DOHH2 (cell line): ENCODE measurements around the gene MAML2.

Experiments
- H3F3A ChIP-seq: fragments of 200-600 bp; sonication (generic), shearing (Covaris generic); 2 replicates; pipeline ENCODE4 v1.6.0; 2016; ENCODE audit warnings: antibody characterized with exemption, mild to moderate bottlenecking; ENCODE audit not compliant: control insufficient read depth, insufficient read depth
- H3K27ac ChIP-seq: fragments of 200-600 bp; sonication (generic); 2 replicates; pipeline ENCODE4 v1.5.1; 2014; ENCODE audit warnings: low read depth, mild to moderate bottlenecking, low read length, moderate library complexity
- H3K27me3 ChIP-seq: fragments of 200-600 bp; sonication (generic); 2 replicates; pipeline ENCODE4 v1.6.1; 2014; ENCODE audit warnings: mild to moderate bottlenecking, low read length, mixed read lengths; ENCODE audit not compliant: control insufficient read depth
- H3K36me3 ChIP-seq: fragments of 200-600 bp; sonication (generic); 2 replicates; pipeline ENCODE4 v1.6.1; 2014; ENCODE audit warnings: mild to moderate bottlenecking, low read length, moderate library complexity, mixed read lengths; ENCODE audit not compliant: control insufficient read depth
- H3K4me1 ChIP-seq: fragments of 200-600 bp; sonication (generic); 2 replicates; pipeline ENCODE4 v1.6.1; 2014; ENCODE audit warnings: mild to moderate bottlenecking, low read length, mixed read lengths; ENCODE audit not compliant: control insufficient read depth
- H3K4me2 ChIP-seq: fragments of 200-600 bp; sonication (generic); 2 replicates; pipeline ENCODE4 v1.6.0; 2014; ENCODE audit warnings: mild to moderate bottlenecking, low read length, moderate library complexity
- H3K4me3 ChIP-seq: fragments of 200-600 bp; sonication (generic); 2 replicates; pipeline ENCODE4 v1.5.1; 2014; ENCODE audit warnings: mild to moderate bottlenecking, low read length, mixed read lengths
- H3K79me2 ChIP-seq: fragments of 200-600 bp; sonication (generic); 2 replicates; pipeline ENCODE4 v1.6.1; 2014; ENCODE audit warnings: mild to moderate bottlenecking, low read length, mixed read lengths; ENCODE audit not compliant: control insufficient read depth
- H3K9me2 ChIP-seq: fragments of 200-600 bp; sonication (generic); replicated peaks from 2 replicates; pipeline ENCODE4 v1.6.1; 2014; ENCODE audit warnings: mild to moderate bottlenecking, low read length, mixed read lengths; ENCODE audit not compliant: control insufficient read depth
- H3K9me3 ChIP-seq: fragments of 200-600 bp; sonication (generic); 2 replicates; pipeline ENCODE4 v1.6.1; 2014; ENCODE audit warnings: antibody characterized with exemption, low read length, mixed read lengths; ENCODE audit not compliant: control insufficient read depth, insufficient read depth
- H4K20me1 ChIP-seq: fragments of 200-600 bp; sonication (generic); 2 replicates; pipeline ENCODE4 v1.6.0; 2014; ENCODE audit warnings: low read depth, mild to moderate bottlenecking, antibody characterized with exemption, low read length, moderate library complexity; ENCODE audit not compliant: control insufficient read depth, insufficient read depth
- CTCF ChIP-seq: fragments of 200-600 bp; sonication (generic); IDR thresholded peaks from one replicate; pipeline ENCODE4 v1.5.1; 2014; ENCODE audit warnings: antibody characterized with exemption, mild to moderate bottlenecking, low read depth, low read length; ENCODE audit not compliant: poor library complexity, severe bottlenecking
- EZH2phosphoT487 ChIP-seq: fragments of 200-600 bp; sonication (generic); IDR thresholded peaks from 2 replicates; pipeline ENCODE4 v1.6.1; 2017; ENCODE audit warnings: borderline replicate concordance, mild to moderate bottlenecking, antibody characterized with exemption, low read length, moderate library complexity, mixed read lengths

MAML2 gene

GRCh38 chr11:95926726-95927125 is 416.3 kb downstream of the MAML2 start:
- TF ChIP-seq EZH2phosphoT487 (no peak), CTCF (no peak)
- Histone ChIP-seq H3K4me1 (peaks cover 15% of the 10 kb centered on the region), H3F3A (peaks cover 15% of the 10 kb centered on the region), H3K27ac (no peak overlapping the region), H3K27me3 (no peaks in the 10 kb centered on the region), H3K36me3 (no peaks in the 10 kb centered on the region), H3K4me3 (no peak overlapping the region), H3K4me2 (no peak overlapping the region), H3K9me3 (0 out of 2 replicates have a peak, but pooled peaks cover 3% of the 10 kb centered on the region), H3K79me2 (peaks cover 27% of the 10 kb centered on the region), H3K9me2 (no peaks in the 10 kb centered on the region), H4K20me1 (no peaks in the 10 kb centered on the region)
